ENCODE results near the gene GLCE.
"Not testable (repeated sequence)": the region's sequence is repeated elsewhere in the genome, so short reads cannot be mapped to it uniquely, and the experiment has no call there.

The GLCE gene

DNA sequence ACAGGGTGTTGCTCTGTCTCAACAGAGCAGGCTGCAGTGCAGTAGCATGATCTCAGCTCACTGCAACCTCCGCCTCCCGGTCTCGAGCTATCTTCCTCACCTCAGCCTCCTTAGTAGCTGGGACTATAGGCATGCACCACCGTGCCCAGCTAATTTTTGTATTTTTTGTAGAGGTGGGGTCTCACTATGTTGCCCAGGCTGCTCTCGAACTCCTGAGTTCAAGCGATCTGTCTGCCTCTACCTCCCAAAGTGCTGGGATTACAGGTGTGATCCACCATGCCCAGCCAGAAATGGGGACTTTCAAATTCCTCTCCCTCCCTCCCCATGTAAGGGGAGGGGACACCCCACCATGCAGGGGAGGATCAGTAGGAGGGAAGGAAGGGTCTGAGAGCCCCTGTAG, 141.7 kb downstream of the GLCE start:
- DNase-seq = not testable (repeated sequence)

DNA sequence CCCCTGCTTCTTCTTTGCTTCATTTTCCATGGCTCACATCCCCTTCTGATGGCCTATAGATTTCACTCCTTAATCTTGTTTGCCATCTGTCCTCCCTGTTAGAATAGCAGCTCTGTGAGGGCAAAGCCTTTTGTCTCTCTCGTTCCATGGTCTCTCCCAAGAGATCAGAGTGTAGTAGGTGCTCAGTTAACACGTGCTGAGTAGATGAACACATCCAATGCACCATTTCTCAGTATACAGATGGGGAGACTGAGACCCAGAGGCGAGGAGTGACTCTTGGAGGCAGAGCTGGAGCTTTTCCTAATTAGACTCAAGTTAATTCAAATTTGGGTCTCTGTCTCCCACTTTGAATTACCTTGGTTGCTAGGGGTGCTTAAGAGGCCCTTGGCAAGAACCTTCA, 142.5 kb downstream of the GLCE start:
- no peak for DNase-seq

DNA sequence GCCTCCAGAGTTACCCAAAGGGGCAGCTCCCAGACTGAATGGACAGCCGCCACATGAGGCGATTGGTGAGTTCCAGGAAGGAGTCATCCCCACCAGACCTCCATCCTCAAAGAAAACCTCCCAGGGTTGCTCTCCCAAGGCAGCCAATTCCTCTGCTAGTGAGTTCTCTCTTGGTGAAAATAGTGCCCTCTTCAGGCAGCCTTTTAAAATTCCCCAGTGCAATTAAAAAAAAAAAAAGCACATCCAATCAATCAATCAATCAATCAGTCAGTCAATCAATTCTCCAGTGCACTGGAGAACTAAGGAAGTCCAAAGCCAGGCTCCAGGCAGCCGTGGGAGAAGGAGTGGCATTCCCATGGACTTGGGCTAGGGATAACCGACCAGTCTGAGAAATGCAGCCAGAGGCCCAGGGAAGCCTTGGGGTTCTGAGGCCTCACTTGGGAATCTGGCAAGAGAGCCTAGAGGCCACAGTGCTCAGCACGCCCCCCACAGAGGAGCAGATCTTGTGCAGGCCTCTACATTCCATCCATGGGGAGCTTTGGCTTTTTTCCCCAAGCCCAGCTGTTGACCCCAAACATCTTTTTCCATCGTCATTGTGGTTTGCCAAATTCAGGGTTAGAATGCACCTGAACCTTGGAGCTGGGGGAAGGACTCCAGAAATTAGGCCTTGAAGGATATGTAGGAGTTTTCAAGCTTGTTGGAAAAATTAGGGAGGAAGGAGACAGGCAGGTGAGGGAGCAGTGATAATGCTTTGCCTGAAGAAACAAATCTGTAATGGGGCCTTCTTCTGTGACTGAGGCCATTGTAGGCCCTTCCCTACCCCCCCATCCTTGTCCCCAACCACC, 143.1 kb downstream of the GLCE start:
- no peak for DNase-seq

DNA sequence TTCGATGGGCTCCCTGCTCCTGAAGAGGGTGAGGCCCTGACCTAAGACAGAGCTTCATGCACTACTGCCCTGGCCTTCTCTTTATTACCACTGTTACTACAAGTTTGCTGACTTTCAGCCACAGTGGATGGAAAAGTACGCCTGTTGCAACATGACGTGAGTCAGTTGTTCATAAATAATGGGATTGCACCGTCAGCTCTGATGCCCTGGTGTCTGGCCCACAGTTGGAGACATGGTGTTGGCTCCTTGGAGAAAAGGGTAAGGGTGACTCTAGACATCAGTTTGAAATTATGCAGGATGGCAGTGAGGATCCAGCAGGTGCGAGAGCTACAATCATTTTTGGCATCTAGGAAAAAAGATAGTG, 143.7 kb downstream of the GLCE start:
- no peak for DNase-seq

DNA sequence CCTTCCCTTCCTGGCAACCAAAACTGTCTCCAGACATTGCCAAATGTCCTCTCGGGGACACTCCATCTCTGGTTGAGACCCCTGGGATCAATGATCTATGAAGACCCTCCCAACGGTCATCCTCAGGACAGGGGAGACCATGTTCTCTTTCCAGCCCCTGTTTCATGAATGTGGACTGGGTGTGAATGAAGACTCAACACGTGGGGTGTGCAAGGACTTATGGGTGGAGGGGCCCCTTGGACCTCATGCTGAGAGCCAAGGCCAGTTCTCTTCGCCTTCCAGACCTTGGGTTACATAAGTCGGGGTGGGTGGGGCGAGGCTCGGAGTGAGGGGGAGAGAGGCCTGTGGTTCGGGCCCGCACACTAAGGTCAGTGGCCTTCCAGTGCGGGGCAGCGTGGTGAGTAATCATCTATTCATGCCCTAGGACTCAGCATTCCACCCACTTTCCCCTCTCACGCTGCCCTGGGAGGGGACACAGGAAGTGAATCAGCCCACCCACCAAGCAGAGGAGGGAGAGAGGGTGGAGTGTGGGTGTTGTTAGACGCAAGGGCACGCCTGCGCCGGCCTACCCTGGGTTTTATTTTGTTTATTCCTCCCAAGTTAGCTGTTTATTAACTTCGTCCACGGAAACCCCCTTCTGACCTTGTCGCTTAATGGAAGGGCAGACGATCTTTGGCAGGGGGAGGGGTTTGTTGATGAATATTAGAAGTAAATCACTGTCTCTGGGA, 144.9 kb downstream of the GLCE start:
- DNase-seq = no peak

DNA sequence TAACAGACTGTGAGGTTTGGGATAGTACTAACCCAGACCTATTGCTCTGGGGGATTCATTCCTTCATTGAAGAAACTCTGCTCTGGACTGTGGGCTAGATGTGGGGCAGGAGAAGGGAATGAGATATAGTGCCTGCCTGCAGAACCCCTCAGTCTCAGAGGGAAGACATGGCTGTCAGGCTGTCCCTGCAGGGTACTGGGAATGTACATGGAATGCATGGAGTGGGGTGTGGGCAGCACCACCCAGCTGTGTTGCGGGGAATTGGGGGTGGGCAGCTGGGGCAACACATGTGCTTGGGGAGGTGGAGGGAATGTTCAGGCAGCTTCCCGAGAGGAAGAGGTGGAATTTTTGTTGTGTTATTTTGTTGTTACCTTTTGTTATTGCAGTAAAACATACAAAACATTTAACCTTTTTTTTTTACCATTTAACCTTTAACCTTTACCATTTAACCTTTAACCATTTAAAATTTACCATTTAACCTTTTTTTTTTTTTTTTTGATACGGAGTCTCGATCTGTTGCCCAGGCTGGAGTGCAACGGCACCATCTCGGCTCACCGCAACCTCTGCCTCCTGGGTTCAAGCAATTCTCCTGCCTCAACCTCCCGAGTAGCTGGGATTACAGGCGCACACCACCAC, 145.6 kb downstream of the GLCE start:
- no peak for DNase-seq

DNA sequence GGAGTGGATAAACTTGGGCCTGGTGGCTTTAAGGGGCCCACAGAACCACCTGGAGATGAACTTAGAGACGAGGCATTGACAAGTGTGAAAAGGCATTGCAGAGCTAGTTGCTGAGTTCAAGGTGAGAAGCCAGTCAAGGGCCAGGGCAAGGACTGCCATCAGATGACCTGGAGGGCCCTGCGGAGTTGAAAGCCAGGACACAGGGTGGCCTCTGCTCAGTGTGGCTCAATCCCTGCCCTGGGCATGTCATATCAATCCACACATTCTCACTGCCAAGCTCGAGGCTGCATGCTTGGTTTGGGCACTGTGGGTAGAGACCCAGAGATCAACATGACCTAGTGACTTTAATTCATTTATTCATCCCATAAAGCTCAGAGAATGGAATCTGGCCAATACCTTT, 147.5 kb downstream of the GLCE start:
- no peak for DNase-seq

DNA sequence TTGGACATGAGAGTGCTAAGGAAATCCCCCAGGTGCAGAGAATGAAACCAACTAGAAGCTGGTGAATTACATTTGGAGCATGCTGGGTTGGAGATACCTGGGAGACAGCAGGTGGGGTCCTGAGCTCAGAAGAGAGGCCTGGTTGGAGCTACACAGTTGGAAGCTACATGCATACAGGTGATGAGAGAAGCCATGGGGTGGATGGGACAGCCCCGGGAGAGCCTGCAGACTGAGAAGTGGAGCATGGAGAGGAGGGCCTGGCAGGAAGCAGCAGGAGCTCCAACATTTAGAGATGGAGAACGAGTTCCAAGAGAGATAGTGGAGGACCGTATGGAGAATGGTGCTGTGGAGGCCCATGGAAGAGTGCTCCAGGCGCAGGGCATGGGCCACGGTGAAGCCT, 148.5 kb downstream of the GLCE start:
- DNase-seq = no peak

DNA sequence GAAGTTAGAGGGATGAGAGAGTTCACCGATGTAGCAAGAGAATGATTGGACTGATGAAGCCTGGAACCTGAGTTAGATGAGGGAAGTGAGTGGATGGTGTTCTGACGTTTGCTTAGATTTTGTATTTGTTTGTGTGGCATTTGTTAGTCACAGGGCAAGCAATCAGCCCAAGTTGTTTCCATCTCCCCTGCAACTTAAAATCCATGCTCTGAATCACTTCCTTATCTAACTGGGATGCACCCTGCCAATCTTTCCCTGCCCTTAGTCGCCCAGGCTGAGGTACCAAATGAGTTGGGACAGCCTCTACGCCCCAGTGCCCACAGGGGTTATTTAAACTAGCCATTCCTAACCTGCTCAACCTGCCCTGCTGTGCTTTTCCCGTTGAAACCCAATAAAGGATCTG, 150.9 kb downstream of the GLCE start:
- no peak for DNase-seq

DNA sequence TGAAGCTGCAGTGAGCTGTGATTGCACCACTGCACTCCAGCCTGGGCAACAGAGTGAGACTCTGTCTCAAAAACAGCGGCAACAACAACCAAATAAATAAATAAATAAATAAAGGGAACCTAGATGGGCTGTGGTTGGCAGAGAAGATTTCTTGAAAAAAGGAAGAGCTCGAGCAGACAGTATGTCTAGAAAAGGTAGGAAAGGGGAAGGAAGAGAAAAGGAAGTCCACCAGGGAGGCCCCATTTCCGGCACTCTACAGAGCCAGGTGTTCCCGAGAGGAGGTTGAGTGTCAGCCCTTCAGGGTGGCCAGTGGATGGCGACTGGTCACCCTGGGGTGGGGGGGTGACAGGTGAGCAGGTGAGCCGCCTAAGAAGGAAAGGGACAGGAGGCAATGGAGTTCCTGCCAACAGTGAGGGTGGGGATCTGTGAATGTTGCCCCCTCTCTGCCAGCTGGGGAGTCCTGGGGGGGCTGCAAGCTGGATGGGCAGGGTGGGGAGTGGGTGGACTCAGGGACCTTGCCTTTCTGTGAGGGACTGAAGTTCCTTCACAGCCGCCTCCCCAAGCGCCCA, 153.1 kb downstream of the GLCE start:
- DNase-seq = no peak

DNA sequence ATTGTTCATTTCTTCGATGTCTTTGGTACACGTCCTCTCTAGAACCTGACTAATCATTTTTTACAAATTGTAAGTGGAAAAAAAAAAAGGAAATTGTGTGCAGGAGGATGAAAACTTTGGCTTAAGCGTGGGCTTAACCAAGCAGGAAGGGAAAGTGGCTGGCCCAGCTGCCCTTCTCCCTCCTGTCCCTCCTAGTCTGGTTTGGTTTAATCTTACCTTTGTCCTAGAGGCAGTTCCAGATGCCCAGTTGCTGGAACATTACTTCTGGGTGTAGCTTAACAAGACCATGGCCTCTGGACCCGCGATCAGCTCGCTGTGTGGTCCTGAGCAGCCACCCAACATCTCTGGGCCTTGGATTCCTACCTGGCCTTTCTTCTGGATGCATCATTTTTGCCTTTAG, 153.7 kb downstream of the GLCE start:
- no peak for DNase-seq

DNA sequence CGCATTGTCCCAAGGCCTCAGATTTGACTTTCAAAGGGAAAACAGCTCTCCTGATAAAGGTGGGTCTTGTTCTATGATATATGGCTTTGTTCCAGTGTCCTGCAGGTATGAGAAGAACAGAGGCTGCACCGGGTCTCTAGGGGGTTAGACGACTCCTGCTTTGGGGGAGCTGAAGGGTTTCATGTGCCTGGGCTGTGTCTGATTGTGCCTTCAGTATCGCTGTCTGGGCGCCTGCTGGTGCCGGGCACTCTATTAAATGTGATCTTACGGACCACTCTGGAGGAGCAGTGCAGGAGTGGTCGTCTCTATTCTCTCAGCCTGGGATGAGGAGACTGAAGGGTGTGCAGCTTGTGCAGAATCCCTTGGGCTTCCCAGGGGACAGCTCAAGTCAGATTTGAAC, 154.3 kb downstream of the GLCE start:
- DNase-seq = no peak

DNA sequence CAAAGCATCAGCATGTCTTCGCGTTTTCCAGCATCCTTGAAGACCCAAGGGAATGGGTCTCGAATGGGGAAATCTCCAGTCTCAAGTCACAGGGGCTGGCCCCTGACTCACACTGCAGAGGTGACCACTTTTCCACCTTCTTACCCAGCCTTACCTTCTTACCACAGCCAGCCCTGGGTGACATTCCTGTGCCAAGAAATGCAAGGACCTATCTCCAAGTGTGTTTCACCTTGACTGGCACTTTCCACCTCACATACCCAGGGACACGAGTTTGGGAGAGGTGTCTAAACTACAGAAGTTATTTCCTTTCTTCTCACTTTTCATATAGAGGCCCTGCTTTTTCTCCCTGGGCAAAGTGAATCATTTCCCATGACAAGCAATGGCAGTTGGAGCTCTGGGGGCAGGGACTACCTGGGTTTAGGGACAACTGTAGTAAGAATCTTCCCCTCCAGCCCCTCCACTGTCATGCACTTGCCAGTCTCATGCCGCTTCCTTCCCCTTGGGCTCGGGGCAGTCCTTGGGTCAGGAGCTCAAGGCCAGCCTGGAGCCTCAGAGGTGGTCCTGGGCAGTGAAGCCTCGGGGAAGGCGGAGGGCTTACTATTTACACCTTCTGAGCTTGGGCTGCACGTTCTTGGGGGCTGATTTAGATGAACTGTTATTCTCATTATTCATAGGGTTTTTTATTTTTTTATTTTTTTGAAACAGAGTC, 155.1 kb downstream of the GLCE start:
- DNase-seq = no peak

DNA sequence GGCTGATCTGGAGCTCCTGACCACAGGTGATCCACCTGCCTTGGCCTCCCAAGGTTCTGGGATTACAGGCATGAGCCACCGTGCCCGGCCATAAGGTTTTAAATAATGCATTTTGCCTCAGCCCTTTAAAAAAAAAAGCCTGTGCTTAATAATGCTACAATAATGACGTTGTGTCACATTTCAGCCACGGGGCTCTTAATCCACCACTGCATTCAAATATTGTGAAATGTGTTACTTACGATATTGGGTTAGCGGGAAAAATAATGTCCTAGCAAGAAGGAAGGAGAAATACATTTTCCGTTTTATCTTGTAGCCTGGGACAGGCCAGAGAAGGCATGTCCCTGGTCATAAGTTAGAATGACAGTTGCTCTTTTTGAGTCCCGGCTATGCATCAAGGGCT, 155.9 kb downstream of the GLCE start:
- DNase-seq = no peak

DNA sequence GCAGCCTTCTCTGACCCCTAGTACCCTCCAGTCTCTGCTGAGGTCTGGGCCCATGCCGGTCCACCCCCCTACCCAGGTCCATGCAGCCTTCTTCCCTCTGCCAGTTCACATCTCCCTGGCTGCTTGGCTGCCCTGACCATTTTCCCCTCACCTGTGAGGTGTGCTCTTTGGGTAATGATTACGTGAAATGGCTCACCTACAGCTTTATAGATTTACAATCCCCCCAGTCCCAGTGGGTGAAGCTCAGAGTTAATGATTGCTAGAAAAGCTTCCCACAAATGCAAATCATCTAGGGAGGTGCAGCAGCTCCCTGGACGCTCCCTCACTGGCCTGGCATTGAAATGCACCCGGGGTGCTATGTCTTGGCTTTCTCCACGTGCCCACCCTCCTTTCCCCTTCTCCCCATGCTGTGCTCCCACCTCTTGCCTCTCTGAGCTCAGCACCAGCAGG, 157.0 kb downstream of the GLCE start:
- no peak for DNase-seq

DNA sequence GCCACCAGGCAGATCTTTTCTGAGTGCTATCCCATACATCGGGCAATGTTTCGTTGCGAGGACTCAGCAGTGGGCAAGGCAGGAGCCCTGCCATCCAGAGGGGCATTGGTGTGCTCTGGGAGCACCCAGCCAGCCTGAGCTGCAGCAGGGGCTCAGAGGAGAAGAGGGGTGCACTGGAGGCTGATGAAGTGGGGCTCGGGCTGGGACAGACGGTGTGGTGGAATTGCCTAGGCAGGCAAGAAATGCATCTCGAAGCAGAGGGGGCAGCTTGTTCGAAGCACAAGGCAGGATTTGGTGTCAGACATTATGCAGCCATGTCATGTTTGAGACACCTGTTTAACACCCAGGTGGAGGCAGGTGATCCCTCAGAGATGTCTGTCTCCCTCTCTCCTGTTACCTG, 157.6 kb downstream of the GLCE start:
- DNase-seq = no peak

DNA sequence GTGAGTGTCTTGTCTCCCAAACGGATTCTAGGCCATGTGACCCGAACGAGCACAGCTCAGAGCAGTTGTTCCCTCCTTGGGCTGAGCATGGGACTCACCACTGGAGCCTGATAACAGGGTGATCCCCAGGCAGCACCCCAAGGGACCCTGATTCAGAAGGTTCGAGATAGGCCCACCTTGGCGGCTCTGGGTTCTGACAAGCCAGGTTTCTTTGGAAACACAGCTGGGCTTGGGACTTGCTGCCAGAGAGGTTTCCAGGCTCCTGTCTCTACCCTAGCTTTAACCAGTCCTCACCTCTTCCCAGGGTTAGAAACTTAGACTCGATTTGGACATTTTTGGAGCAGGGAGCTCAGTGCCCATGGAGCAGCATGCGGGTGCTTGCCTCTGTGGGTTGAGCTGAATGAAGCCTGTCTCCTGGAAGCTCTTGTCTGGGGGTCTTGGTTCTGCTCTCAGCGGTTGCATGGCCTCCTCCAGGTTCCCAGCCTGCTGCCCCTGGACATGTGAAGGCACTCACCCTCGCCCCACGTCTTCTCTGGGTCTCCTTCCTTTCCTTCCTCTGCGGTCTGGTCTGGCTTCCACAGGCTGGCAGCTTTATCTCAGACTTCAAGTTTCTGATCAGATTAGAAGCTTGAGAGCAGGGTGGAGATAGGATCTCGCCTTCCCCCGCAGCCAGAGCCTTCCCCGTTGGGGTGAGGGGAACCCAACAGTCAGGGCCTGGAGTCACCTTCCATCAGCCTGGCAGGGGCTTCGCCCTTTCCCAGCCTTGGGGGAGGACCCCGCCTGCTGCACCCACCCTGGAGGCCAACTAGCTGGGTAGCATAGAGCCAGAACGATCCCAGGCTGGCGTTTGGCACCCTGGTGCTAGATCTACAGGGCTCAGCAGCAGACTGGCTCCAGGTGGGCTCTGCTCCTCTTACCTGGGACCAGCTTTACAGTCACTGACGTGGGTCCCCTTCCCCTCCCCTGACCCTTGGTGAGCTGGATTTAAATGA, 159.2 kb downstream of the GLCE start:
- DNase-seq = no peak

DNA sequence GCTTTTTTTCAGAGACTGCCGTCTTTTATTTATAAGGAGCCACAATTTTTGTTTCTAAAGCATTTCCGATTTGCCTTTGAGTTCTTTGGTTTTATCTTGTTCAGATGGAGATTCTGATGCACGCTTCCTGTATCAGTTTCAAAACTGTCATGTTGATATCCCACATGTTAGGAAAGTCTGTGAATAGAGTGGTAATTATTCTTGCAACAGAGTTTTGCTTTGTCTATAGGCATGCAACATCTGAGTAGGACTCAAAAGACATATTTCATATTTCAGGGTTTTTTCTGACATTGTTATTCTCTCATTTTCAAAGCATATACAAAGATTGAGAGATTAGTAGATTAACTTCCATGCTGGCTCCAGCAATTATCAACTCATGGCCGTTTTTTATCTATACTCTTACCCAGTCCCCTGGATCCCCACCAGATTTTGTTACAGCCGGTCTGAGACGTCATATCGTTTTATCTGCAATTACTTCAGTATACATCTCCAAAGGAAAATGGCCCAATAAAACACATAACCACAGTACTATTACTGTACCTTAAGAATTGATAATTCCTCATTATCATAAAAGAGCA, 160.6 kb downstream of the GLCE start:
- no peak for DNase-seq
